ENCODE data around the gene MMD2. TPM values are rescaled to one million over a fixed set of nuclear protein-coding genes. Genes with fewer than 3 reads are reported as not detected.

MMD2 gene
- total and polyA plus RNA-seq, 2 experiments from 2014 or later, result 0.11 to 0.38 TPM

- TF ChIP-seq CTCF (conservative IDR thresholded peaks at IDR 0.05; ENCODE audit: low read depth in 2 of 2) (no peak), REST (IDR thresholded peaks at IDR 0.05; ENCODE audit: unreplicated experiment) (no peak), JUNB (IDR thresholded peaks at IDR 0.05; ENCODE audit: unreplicated experiment) (no peak), ZNF114 (CRISPR knock-in tag; IDR thresholded peaks at IDR 0.05) (no peak), ZNF331 (CRISPR knock-in tag; IDR thresholded peaks at IDR 0.05; ENCODE audit: low read depth) (no peak), CREB1 (CRISPR knock-in tag; IDR thresholded peaks at IDR 0.05; ENCODE audit: low read depth) (no peak), EZH2phosphoT487 (IDR thresholded peaks at IDR 0.05; ENCODE audit: unreplicated experiment) (no peak), NANOG (IDR thresholded peaks at IDR 0.05; ENCODE audit: borderline replicate concordance) (no peak)
Observed at GRCh38 chr7:4883033-4883371, 76.0 kb downstream of the MMD2 start (continued).

GRCh38 chr7:4882169-4883032 is 76.6 kb downstream of the MMD2 start:
- no peaks in the 10 kb centered on the region for H3K9me2 ChIP-seq (ENCODE audit: insufficient read depth)
- Mint-ChIP-seq H3K36me3 (ENCODE audit: low read depth) (no peaks in the 10 kb centered on the region), H3K9me3 (no peaks in the 10 kb centered on the region; the same call in 2 of the 3 replicates), H3K4me1 (peaks cover 12% of the 10 kb centered on the region; the same call in 1 of the 3 replicates), H3K27ac (no peak overlapping the region), H3K27me3 (ENCODE audit: insufficient read depth, low read depth, poor library complexity) (peaks cover 13% of the 10 kb centered on the region), H3K4me3 (peak overlapping the region; percentile 78)
- no peaks in the 10 kb centered on the region for H4K20me1 ChIP-seq (replicated peaks; ENCODE audit: insufficient read depth)
- H3K27me3 ChIP-seq (ENCODE audit: insufficient read depth), result peaks cover 14% of the 10 kb centered on the region; the same call in 1 of the 2 replicates
- H3F3A ChIP-seq (replicated peaks; ENCODE audit: low read depth), result no peaks in the 10 kb centered on the region
- no peaks in the 10 kb centered on the region for H3K36me3 ChIP-seq (ENCODE audit: insufficient read depth)
- peak overlapping the region; percentile 100 for H3K4me2 ChIP-seq
- DNase-seq (ENCODE audit: low spot score) (peak; percentile 74), ATAC-seq (peak; percentile 47)
- H3K27ac ChIP-seq (ENCODE audit: low read depth), result no peak overlapping the region
- peak overlapping the region; percentile 92 for H3K4me3 ChIP-seq
- no peak for TF ChIP-seq ZNF331 (CRISPR knock-in tag; IDR thresholded peaks at IDR 0.05; ENCODE audit: low read depth)
- no peak for TF ChIP-seq STAT1 (IDR thresholded peaks at IDR 0.05; ENCODE audit: unreplicated experiment)
- peak; percentile 60 for TF ChIP-seq CREB1 (CRISPR knock-in tag; IDR thresholded peaks at IDR 0.05; ENCODE audit: low read depth)
- no peak for TF ChIP-seq EZH2phosphoT487 (IDR thresholded peaks at IDR 0.05; ENCODE audit: unreplicated experiment)
- no peak for TF ChIP-seq ZNF462 (CRISPR knock-in tag; IDR thresholded peaks at IDR 0.05)
- no peak for TF ChIP-seq JUNB (IDR thresholded peaks at IDR 0.05; ENCODE audit: unreplicated experiment)
- peaks cover 9% of the 10 kb centered on the region; the same call in 1 of the 2 replicates for H3K4me1 ChIP-seq (ENCODE audit: insufficient read depth)
- peak overlapping the region; percentile 95 for H2AFZ ChIP-seq
- no peaks in the 10 kb centered on the region for H3K79me2 ChIP-seq (replicated peaks; ENCODE audit: insufficient read depth)

Measured in GM23338 (cell line).